Spleen (tissue), 11 donors: ENCODE measurements around the gene HPCAL4. TPM values are rescaled to one million over a fixed set of nuclear protein-coding genes. Genes with fewer than 3 reads are reported as not detected.

ENCODE experiments used
- DNase-seq: peaks from one replicate; pipeline ENCODE4 v3.0.0-alpha.2; 2020
- H3K27ac ChIP-seq, 8 donors: fragments of 200-600 bp; sonication (generic) in 7 of 8; 1 replicate in 4 of 8; 2 replicates in 4 of 8; pipeline versions ENCODE4 v1.5.0 to v1.8.0; 2016 to 2021; ENCODE audit warnings: inconsistent platforms in 4 of 8, mild to moderate bottlenecking in 4 of 8, moderate library complexity in 1 of 8
- H3K27me3 ChIP-seq, 7 donors: fragments of 200-600 bp; sonication (generic) in 6 of 7; replicated peaks in 1 of 7; 1 replicate in 4 of 7; 2 replicates in 3 of 7; pipeline versions ENCODE4 v1.5.0 to v1.8.0; 2016 to 2021; ENCODE audit warnings: inconsistent platforms in 3 of 7, mild to moderate bottlenecking in 1 of 7
- H3K36me3 ChIP-seq, 6 donors: fragments of 200-600 bp; sonication (generic) in 5 of 6; 1 replicate in 4 of 6; 2 replicates in 2 of 6; pipeline versions ENCODE4 v1.5.0 to v1.8.0; 2016 to 2021; ENCODE audit warnings: inconsistent platforms in 2 of 6
- H3K4me1 ChIP-seq, 6 donors: fragments of 200-600 bp; sonication (generic) in 5 of 6; 1 replicate in 3 of 6; 2 replicates in 3 of 6; pipeline versions ENCODE4 v1.5.0 to v1.8.0; 2016 to 2021; ENCODE audit warnings: inconsistent platforms in 3 of 6
- H3K4me3 ChIP-seq, 8 donors: fragments of 200-600 bp; sonication (generic) in 7 of 8; 1 replicate in 4 of 8; 2 replicates in 4 of 8; pipeline versions ENCODE4 v1.5.0 to v1.8.0; 2016 to 2021; ENCODE audit warnings: inconsistent platforms in 4 of 8, mild to moderate bottlenecking in 4 of 8, moderate library complexity in 2 of 8
- H3K9me3 ChIP-seq, 8 donors: fragments of 200-600 bp; sonication (generic) in 7 of 8; 1 replicate in 4 of 8; 2 replicates in 4 of 8; pipeline versions ENCODE4 v1.5.0 to v1.8.0; 2016 to 2021; ENCODE audit warnings: inconsistent platforms in 4 of 8
- CTCF ChIP-seq, 11 experiments: fragments of 200-600 bp in 7 of 11; fragments of 450-650 bp in 4 of 11; sonication (generic) in 4 of 11; IDR thresholded peaks in 8 of 11; conservative IDR thresholded peaks in 3 of 11; 1 replicate in 7 of 11; 2 replicates in 4 of 11; pipeline versions ENCODE4 v1.4.0 to v1.8.0; 2016 to 2021; ENCODE audit warnings: antibody characterized with exemption in 11 of 11, inconsistent platforms in 4 of 11, mild to moderate bottlenecking in 1 of 11
- POLR2A ChIP-seq, 3 donors: fragments of 450-650 bp; IDR thresholded peaks; one replicate each; pipeline ENCODE4 v1.5.1; 2017; ENCODE audit warnings: antibody characterized with exemption in 3 of 3, mild to moderate bottlenecking in 1 of 3
- POLR2AphosphoS5 ChIP-seq, 3 donors: sonication (generic); formaldehyde crosslinking; IDR thresholded peaks; one replicate each; pipeline ENCODE4 v1.5.1; 2017; ENCODE audit warnings: antibody characterized with exemption in 3 of 3
- WGBS, 5 donors: extraction: QIAGEN DNeasy Blood & Tissue Kit in 3 of 5; methylation state at CpG; one replicate each; pipeline versions ENCODE4 v1.1.5 to v1.1.7; 2013 to 2018; 5-methylcytosine and 5-hydroxymethylcytosine counted together
- intact Hi-C: fragments of 100-400 bp; cut with DNase I; formaldehyde crosslinking; loops from one replicate; pipeline ENCODE4 v1.15.0; 2023; ENCODE audit warnings: low total_unique reads
- polyA plus RNA-seq, 3 donors: library from polyadenylated mRNA; stranded (reverse); fragments of 200-250 nt; gene quantifications; one replicate each; pipeline ENCODE4 v1.2.1, GENCODE V29; 2013
- total RNA-seq, 7 donors: library from RNA; depleted of rRNA in 3 of 7; stranded (reverse); fragments of >200 nt in 3 of 7; fragmentation: NEBNext Ultra II Directional in 4 of 7; extraction: Animal tissue kit (Norgen Biotek cat#: 25700) in 4 of 7; gene quantifications; one replicate each; pipeline versions ENCODE4 v1.1.0 to v1.2.1, GENCODE V29; 2016 to 2021
- donor health status: healthy with polysubstance abuse.
- donor health status: DM: no; HTN: no; CAD: no; lungs with moderate emphysema.
- donor health status: DM: no; HTN: no; CAD: no.
- donor health status: Bipolar disorder and iron deficiency.
- donor health status: healthy.
- donor health status: DM: no; HTN: no; CAD: no.
- donor health status: DM: yes; HTN: yes; CAD: no.

HPCAL4 gene
- total and polyA plus RNA-seq, 10 donors: 0.10 to 0.70 (median 0.39) TPM

DNA sequence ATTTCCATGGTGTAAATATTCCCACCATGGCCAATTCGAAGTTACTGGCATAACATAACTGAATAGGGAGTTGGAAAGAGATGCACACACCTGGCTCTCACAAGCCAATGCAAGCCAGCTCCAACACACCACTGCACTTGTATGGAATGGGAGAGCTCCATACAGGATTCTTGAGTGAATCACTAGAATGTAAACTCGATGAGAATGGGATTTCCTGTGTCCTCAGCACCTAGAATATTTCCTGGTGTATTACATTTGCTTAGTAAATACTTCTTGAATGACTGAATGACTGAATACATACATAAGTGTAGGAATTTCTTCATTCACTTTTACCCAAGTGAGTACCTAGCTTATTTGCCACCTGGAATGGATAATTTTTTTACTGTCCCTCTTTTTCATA is 31.3 kb upstream of the HPCAL4 start:
- Histone ChIP-seq H3K4me3 (no peak overlapping the region), H3K27me3 (peaks cover 0 to 44% (median 10%) of the 10 kb centered on the region in 7 donors), H3K27ac (no peak overlapping the region), H3K9me3 (no peaks in the 10 kb centered on the region), H3K4me1 (peaks cover 0 to 10% (median 3%) of the 10 kb centered on the region in 6 donors), H3K36me3 (no peaks in the 10 kb centered on the region)
- no peak for DNase-seq
- TF ChIP-seq CTCF (IDR thresholded peaks at IDR 0.05 in 8 of 11, conservative IDR thresholded peaks at IDR 0.05 in 3 of 11) (no peak), POLR2A (IDR thresholded peaks at IDR 0.05) (no peak), POLR2AphosphoS5 (IDR thresholded peaks at IDR 0.05) (no peak)
- 18 to 33% (median 21%) methylated on average over 2 of the region's 2 CpGs for WGBS, 5 donors
- intact Hi-C loops: no loop called here

GRCh38 chr1:39721664-39722063 is 30.4 kb upstream of the HPCAL4 start:
- no peak for DNase-seq
- Histone ChIP-seq H3K9me3 (no peaks in the 10 kb centered on the region), H3K27ac (no peak overlapping the region), H3K27me3 (peaks cover 0 to 44% (median 3%) of the 10 kb centered on the region in 7 donors), H3K4me3 (no peak overlapping the region), H3K36me3 (no peaks in the 10 kb centered on the region), H3K4me1 (peaks cover 0 to 10% (median 3%) of the 10 kb centered on the region in 6 donors)
- TF ChIP-seq POLR2AphosphoS5 (IDR thresholded peaks at IDR 0.05): no peak
- TF ChIP-seq POLR2A (IDR thresholded peaks at IDR 0.05): no peak
- no peak for TF ChIP-seq CTCF (IDR thresholded peaks at IDR 0.05 in 8 of 11, conservative IDR thresholded peaks at IDR 0.05 in 3 of 11)
- intact Hi-C loops: no loop called here

DNA sequence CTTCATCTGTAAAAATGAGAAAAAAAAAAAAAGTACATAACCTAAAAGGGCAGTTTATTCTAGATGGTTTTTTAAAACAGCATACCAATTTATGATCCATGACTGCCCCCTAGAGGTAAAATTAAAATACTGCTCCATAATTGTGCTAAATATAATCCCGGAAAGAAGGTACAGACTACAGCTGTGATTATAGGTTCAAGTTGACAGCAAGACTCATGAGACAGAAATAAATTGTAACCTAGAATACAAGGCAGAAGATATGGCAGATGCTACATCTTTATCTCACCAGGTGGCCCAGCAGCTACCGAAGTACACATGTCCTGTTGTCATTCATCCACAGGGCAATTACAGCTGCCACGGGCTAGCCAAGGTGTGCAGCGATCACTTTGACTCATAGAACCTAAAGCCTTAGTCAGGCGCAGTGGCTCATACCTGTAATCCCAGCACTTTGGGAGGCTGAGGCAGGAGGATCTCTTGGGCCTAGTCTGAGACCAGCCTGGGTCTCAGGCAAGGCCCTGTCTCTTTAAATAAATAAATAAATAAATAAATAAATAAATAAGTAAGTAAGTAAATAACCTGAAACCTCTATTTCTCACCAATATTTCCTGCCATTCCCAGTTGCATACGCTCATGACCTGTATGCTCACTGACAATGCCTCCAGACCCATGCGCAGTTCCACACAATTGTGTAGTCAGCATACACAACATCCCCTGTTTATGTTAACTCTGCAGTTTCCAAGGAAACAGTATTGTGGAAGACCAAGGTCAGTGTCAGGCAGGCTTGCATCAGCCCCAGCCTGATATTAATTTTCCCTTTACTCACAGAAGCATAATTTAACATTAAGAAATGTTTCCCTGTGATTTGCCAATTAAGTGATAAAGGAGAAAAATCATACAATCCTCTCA is 29.1 kb upstream of the HPCAL4 start:
- intact Hi-C loops: no loop called here
- no peaks in the 10 kb centered on the region for H3K36me3 ChIP-seq
- H3K9me3 ChIP-seq: no peaks in the 10 kb centered on the region
- peaks cover 0 to 10% (median 3%) of the 10 kb centered on the region in 6 donors for H3K4me1 ChIP-seq
- peak overlapping the region in 2 of 8 donors; percentile 40 to 51 for H3K27ac ChIP-seq
- no peak for DNase-seq
- TF ChIP-seq CTCF (IDR thresholded peaks at IDR 0.05 in 8 of 11, conservative IDR thresholded peaks at IDR 0.05 in 3 of 11) (peak; percentile 34 to 83 (median 70)), POLR2AphosphoS5 (IDR thresholded peaks at IDR 0.05) (peak in 1 of 3 donors; percentile 21), POLR2A (IDR thresholded peaks at IDR 0.05) (no peak)
- peaks cover 0 to 42% (median 0%) of the 10 kb centered on the region in 7 donors for H3K27me3 ChIP-seq
- 35 to 52% (median 42%) methylated on average over 7 of the region's 7 CpGs for WGBS, 5 donors
- H3K4me3 ChIP-seq: no peak overlapping the region

- Histone ChIP-seq H3K4me1 (peaks cover 0 to 10% (median 3%) of the 10 kb centered on the region in 6 donors), H3K27ac (no peak overlapping the region), H3K27me3 (peaks cover 0 to 45% (median 0%) of the 10 kb centered on the region in 7 donors), H3K36me3 (no peaks in the 10 kb centered on the region), H3K4me3 (no peak overlapping the region), H3K9me3 (no peaks in the 10 kb centered on the region)
- TF ChIP-seq POLR2AphosphoS5 (IDR thresholded peaks at IDR 0.05) (no peak), POLR2A (IDR thresholded peaks at IDR 0.05) (no peak), CTCF (IDR thresholded peaks at IDR 0.05 in 8 of 11, conservative IDR thresholded peaks at IDR 0.05 in 3 of 11) (no peak)
- no peak for DNase-seq
- WGBS, 5 donors: 42 to 54% (median 52%) methylated on average over 6 of the region's 6 CpGs
- intact Hi-C loops: loop anchor here (5.0 kb wide), 1 partner anchor 111 kb away; no protein-coding TSS in a partner anchor
Observed at GRCh38 chr1:39717809-39718208, 26.6 kb upstream of the HPCAL4 start.
